NCI-H1436 (cell line): ENCODE data around the gene PLIN1.

ENCODE experiments used
- DNase-seq: peaks from one replicate; lab custom pipeline; 2025; lab: John Stamatoyannopoulos, UW

The PLIN1 gene

DNA sequence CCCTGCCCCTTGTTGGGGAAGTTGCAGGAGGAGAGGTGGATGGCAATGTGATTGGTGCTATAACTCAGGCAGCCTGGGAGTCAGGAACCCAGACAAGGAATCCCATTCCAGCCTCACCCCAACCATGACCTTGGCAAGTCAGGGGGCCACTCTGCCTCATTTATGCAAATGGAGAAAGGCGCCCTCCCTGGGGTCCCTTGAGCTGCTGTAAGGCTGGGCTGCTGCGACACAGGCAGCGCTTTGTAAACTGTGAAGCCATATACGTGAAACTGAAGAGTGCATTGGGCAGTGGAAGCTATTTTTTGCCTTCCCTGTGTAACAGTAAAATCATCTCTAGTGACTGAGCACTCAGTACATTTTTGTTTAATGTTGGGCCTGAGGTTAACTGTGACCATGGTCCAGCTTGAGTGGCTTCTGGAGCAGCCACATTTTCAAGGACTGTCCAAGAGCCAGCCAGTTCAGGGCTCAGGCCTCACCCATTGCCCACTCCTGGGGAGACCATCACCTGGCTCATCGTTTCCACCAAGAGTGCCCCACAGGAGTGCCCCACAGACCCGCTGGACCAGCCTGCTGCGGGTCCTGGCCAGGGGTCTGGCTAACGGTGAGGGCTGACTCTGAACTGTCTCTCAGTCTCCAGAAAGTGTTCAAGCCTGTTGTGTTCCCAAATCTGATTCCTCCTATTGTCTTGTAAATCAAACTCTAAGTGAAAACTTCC is 51.8 kb downstream of the PLIN1 start:
- no peak for DNase-seq

GRCh38 chr15:89625716-89626115 is 53.5 kb downstream of the PLIN1 start:
- no peak for DNase-seq

GRCh38 chr15:89623165-89623564 is 56.0 kb downstream of the PLIN1 start:
- DNase-seq = no peak

- DNase-seq = no peak
Observed at GRCh38 chr15:89621547-89621946, 57.6 kb downstream of the PLIN1 start.

GRCh38 chr15:89616228-89616627 is 62.9 kb downstream of the PLIN1 start:
- no peak for DNase-seq

GRCh38 chr15:89615135-89615534 is 64.0 kb downstream of the PLIN1 start:
- no peak for DNase-seq
